Renal pelvis (tissue), 4 donors: ENCODE data around the gene CCDC57. TPM values are rescaled to one million over a fixed set of nuclear protein-coding genes. Genes with fewer than 3 reads are reported as not detected.

ENCODE experiments used
- DNase-seq: peaks from one replicate; pipeline ENCODE4 v3.0.0-alpha.2; 2013
- polyA plus RNA-seq, 3 donors: library from polyadenylated mRNA; unstranded; fragments of 120-200 nt; gene quantifications; one replicate each; pipeline ENCODE4 v1.2.1, GENCODE V29; 2013; ENCODE audit not compliant: insufficient read length in 3 of 3

The CCDC57 gene
- polyA plus RNA-seq, 3 donors, result 50.9 to 98.3 (median 89.0) TPM

DNA sequence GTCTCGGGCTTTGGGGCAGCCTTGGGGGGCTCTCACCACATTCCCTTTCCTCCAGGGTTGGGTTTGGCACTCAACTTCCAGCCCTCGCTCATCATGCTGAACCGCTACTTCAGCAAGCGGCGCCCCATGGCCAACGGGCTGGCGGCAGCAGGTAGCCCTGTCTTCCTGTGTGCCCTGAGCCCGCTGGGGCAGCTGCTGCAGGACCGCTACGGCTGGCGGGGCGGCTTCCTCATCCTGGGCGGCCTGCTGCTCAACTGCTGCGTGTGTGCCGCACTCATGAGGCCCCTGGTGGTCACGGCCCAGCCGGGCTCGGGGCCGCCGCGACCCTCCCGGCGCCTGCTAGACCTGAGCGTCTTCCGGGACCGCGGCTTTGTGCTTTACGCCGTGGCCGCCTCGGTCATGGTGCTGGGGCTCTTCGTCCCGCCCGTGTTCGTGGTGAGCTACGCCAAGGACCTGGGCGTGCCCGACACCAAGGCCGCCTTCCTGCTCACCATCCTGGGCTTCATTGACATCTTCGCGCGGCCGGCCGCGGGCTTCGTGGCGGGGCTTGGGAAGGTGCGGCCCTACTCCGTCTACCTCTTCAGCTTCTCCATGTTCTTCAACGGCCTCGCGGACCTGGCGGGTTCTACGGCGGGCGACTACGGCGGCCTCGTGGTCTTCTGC, 24.6 kb upstream of the CCDC57 start:
- no peak for DNase-seq

DNA sequence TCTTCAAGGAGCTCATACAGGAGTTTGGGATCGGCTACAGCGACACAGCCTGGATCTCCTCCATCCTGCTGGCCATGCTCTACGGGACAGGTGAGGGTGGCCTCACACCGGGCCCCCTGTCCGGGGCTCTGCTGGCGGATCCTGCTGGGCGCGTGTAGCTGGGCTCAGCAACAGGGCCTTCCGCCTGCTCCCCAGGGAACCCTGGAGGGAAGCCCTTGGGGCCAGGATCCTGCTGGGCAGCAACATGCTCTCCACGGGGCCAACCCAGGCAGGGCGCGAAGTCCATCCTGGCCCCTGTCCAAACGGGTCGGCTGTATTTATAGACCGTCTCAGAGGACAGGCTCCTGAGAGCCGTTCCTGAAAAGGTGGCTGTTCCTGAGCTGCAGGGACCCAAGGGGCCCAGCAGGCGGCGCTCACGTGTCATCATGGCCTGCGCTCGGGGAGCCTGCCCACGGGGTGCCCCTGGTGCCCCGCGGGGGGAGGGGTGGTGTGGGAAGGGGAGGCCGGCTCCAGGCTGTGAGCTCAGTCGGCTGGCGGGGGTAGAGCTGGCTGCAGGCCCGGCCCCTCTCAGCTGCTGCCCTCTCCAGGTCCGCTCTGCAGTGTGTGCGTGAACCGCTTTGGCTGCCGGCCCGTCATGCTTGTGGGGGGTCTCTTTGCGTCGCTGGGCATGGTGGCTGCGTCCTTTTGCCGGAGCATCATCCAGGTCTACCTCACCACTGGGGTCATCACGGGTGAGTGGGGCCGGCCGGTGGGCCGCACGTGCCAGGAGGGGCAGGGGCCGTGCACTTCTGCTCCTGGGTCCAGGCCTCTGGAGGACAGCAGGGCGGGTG, 23.7 kb upstream of the CCDC57 start:
- no peak for DNase-seq

DNA sequence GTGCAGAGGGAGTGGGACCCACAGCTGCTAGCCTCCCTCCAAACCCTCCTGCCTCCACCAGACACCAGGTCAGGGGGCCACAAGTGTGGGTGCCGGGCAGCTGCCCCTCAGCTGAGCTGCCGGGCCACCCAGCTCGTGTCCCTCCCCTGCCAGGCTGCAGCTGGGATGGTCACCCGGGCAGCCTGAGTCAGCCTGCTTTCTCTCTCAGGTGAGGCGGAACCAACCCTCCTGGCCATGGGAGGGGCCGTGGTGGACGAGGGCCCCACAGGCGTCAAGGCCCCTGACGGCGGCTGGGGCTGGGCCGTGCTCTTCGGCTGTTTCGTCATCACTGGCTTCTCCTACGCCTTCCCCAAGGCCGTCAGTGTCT, 23.1 kb upstream of the CCDC57 start:
- no peak for DNase-seq

DNA sequence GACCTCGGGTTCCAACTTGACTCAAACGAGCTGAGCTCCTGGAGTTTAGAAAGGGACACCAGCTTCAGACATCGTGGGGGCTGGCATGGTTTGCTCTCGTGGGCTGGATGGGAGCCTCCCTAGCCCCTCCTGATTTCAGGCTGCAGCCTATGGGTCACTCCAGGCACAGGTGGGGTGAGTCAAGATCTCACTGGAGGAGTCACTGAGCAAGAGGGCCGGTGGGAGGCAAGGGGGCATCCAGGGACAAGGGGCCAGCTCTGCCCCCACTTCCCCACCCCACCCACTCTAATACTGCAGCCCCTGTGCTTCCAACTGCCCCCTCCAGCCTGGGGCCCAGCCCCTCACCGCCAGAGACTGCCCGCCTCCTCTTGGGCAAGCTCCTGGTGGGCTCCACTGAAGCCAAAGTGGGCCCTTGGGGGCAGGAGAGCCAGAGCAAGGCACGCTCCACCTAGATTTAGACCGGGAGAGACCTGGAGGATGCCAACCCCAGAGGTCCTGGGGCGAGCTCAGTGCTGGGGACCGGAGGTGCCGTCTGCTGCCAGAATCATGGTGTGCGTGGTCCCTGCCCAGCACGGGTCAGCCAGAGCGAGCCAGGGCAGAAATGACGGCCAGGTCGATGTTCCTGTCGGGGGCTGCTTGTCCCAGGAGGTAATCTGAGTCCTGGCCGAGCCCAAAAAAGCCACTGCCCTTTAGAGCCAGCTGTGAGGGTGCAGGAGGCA, 22.6 kb upstream of the CCDC57 start:
- DNase-seq, result no peak

DNA sequence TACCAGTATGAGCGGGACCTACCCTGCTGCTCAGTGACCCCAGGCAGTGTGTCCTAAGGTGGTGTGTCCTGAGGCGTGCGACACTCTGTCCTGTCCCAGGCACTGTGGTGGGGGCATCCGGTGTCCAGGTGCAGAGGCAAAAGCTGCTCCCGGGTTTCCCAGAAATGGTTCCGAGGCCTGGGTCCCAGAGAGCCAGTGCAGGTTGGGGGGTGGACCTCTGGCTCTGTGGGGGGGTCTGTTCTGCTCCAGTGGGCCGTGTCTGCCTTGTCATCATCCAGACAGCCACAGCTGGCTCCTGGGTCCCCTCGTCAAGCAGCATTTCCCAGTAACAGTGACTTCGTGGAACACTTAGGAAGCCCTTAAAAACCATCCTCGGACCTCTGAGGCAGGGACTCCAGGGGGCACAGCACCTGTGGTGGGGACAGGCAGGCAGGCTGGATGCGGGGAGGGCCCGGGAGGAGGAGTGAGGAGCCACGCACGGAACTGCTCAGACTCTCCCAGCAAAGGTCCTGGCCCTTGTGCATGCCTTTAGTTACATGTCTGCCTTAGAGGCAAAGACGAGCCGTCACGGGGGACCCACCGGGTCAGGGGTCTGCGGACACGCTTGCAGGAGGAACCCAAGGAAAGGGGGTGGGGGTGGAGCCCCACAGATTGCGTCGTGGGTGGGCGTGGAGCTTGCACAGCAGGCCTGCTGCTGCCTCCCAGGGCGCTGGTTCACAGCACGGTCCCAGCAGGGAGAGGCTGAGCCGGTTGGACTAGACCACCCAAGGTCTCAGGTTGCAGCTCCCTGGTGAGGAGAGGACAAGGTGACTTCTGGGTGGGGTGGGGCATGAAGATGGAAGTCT, 21.8 kb upstream of the CCDC57 start:
- DNase-seq, result no peak

DNA sequence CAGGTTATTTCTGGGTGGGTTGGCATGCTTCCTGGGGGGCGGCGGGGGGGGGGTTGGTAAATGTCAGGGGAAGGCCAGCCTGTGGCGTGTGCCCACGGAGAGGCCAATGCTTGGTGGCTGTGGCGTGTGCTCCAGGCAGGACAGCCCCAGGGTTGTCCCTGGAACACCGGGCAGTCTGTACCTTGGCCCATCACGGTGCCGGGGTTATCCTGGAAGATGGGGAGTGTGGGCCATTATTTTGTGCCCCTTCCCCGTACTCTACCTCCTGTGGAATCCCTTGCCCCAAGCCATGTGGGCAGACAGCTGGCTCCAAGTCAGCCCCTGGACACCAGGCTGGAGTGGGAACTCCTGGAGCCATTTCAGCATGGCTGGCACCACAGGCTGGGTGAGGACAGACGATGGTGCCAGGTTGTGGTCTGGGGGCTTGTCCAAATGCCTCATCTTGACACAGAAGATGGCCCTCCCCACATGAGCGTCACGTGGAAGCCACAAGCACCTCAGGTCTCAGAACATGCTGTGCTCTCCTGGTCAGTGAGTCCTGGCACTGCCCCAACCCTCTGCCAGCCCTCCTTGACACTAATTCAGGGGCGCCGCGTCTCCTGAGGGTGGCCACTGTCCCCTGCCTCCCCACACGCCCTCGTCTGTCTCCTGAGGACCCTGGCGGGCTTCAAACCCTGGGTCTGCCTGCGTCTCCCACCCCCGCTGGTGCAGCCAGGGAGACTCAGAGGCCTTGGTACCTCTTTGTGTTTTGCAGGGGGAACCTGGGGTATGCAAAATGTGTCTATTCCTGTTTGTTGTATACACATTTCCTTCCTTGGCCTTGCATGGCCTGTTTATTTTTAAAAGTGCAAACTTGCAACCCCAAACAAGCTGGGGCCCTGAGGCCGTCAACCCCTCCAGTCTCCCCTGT, 20.5 kb upstream of the CCDC57 start:
- no peak for DNase-seq

DNA sequence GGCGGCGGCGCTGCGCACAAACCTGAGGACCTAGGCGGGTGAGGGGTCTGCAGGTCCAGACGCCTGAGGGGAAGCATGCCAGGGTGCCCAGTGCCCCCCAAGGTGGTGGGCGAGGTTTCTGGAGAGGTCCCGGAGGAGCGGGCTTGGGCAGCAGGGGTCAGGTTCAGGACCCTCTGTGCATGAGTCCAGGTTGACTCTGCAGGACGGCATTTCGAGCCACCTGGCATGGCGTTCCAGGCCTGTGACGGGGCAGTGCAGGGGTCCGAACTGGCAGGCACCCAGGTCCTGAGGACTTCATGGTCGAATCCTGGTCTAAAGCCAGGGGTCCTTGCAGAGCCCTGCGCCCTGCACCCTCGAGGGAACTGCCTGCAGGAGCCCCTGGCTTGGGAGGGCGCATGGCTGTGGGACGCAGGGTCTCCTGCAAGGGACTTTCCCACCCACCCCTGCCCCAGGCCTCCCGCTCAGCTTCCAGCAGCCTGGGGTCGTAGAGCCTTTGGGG, 19.7 kb upstream of the CCDC57 start:
- no peak for DNase-seq

DNA sequence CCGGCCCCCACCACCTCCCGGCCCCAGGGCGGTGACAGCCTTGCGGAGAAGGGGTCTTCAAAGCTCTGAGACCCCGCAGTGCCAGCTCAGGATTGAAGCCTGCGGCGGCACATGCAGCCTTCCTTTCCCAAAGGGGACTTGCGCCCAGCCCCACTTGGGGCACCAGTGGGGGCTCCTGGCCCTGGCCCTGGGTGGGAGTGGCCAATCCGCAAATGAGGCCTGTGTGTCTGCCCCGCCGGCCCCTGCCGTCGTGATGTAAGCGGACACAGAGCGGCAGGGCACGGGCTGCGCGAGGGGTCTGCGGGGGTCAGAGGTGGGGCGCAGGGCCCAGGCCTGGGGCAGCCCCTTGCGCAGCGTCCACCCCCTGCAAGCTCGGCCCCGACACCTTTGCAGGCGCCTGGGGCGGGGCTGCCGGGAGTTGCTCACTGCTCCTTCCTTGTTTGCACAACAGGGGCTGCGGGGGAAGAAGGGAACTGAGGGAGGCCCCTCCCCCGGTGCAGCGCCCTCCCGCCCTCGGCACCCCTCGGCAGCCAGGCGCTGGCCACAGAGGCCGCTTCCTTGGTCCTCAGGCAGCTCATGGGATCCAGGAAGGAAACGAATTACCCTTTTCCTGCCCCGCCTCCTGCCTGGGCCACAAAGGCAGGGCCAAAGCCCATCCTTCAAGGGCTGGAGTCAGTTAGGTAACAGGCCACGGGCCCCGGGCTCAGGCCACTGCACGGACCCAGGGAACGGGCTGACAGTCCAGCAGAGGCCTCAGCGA, 19.1 kb upstream of the CCDC57 start:
- no peak for DNase-seq

DNA sequence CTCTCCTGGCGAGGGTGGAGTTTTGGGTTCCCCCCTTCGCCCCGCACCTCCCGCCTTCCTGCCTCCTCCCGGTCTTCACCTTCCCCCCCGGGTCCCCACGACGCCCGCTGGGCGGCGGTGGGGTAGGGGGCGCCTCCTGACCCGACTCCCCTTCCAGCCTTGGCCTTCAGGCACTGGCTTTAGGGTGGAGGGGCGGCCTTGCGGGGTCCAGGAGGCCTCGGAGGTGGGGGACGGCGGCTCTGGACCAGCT, 18.6 kb upstream of the CCDC57 start:
- DNase-seq, result no peak

DNA sequence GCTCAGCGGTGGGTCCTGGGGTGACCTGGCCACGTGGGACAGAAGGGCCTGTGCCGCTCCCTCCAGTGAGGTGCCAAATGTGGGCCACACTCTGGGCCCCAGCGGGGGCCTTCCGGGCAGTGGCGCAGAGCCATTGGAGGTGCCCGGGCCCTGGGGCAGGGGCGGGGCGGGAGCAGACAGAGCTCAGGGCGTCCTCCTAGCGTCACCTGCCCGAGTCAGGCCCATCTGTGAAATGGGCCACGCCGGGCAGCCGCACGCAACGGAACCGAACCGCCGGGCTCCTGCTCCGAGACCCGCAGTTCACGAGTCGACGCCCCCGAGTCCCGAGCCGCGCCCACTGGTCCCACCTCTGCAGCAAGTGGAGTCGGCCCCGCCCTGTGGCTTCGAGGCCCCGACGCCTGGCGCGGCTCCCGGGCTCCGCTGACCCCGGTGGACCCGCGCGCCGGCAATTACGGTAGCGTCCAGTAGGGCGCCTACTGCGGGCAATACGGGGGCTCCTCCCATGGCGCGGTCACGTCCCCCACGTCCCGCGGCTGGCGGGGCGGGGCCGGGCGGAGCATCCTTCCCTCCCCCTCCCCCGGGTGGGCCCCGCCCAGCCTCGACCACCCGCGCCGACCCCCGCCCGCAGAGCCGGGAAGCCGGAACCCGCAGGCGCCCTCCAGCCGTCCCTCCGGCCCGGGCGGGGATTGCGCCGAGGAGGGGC, 18.1 kb upstream of the CCDC57 start:
- DNase-seq, result no peak

DNA sequence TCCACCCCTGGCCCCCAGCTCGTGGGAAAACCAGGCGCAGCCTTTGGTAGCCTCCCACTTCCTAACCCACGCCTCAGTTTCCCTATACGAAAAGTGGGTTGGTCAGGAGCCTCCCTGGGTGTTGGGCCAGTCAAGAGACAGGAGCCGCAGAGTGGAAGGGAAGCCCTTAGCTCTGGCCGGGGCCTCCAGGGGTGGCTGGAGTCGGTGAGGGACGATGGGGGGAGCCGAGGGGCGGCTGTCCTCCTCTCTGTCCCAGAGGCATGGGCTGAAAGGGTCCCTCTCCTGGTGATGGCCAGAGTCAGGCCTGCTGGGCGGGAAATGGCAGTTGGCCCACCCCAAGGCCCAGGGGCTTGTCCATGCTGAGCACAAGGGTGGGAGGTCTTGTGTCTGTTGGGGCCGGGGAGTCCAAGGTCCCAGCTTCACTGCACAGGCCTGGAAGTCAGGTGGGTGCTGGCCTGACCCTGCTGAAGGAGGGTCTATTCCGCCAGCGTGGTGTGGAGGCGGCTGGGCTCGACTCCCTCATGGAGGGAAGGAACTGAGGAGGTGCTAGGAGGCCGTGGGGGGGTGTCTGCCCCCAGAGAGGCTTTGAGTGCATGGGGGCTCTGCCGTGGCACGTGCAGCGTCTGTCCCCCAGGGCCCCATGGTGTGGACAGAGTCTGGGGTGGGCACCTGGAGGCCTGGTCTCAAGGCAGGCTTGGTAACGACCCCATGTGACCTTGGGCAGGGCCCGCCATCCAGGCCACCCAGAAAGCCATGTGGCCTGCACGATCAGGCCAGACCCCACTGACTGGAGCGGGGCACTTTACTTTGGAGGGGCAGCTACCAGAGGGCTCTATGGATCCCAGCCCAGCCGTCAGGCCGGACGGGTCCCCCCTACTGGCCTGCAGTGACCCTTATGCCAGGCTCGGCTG, 17.3 kb upstream of the CCDC57 start:
- DNase-seq, result no peak

DNA sequence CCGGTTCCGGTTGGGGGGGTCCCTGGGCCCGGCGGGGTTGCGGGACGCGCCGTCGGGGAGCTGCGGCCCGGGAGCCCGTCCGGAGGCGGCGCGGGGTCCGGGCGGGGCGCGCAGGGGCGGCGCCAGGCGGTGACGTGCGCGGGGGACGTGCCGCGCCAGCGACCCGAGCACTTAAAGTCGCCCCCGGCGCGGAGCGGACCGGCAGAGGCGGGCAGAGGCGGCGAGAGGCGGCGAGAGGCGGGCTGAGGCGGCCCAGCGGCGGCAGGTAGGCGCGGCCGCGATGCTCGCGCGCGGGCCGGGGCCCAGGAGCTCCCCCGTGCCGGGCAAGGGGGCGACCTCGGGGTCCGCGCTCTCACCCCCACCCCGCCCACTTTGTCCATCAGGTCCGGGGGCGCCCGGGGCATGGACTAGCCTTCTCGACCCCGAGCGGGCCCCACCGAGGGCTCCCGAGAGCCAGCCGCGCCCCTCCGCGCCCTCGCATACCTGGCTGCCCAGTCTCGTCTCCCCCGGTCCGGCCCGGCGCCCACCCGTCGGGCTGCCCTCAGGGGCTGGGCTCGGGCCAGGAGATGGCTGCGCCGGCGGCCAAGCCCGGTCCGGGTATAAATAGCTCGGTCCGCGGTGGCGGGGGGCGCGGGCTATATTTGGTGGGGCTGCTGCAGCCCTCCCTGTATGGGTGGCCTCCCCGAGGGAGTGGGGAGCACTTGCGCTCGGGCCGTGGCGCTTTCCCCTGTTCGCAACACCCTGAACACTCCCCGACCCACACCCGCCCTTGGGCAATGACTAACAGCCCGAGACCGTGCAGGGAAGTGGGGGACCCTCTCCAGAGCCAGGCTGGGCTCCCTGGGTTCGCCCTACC, 16.4 kb upstream of the CCDC57 start, which contains the start of gene SLC16A3:
TSS of gene SLC16A3 (plus strand) at position 201 of the 856 bp plus-strand sequence. CDS start 6,967 bp downstream, outside the sequence.
- no peak for DNase-seq

DNA sequence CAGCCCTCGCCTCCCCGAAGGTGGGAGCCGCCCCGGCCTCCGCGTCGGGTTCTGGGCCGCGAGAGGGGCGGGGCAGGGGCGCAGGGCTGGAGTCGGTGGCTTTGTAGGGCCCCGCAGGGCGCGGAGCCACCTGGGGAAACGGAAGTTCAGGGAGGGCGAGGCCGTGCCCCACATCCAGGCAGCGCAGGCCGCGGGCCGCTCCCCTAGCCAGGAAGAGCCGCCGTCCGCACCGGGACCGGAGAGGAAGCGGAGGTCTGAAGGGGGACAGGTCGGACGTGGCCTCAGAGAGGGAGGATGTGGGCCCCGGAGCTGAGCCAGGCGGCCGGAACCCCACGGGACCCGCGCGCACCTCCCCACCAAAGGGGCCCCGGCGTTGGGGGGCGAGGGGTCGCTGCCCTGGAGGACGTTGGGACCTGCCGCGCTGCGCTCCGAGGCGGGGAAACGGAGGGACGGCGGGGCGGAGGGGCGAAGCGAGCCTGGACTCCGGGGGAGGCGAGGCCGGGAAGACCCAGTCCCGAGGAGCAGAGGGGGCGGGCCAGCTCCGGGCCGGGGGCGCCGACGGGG, 15.7 kb upstream of the CCDC57 start:
- no peak for DNase-seq

DNA sequence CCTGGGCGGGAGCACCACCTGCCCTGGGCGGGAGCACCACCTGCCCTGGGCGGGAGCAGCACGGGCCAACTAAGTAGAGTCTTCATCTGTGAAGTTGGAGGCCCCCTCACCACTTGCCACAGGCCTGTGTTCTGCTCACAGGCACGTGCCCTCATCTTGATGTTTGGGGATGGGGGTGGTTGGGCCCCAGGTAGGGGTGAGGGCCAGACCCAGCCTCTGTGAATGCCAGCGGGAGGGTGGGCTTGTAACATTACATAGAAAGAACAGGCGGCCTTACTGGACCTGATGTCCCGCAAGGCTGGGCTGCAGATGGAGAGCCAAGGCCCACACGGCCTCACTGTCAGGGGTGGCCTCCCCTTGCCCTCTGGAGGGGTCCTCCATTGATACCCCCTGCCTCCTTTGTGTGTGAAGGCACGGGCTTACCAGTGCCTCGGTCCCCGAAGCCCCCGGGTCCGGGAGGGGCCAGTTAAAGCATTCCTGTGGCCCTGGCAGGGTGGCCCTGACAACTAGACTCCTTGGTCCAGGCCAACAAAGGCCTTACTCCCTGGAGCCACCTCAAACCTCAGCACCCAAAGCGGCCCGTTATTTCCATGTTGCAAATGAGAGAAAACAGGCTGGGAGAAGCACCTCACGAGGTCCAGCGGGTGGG, 15.1 kb upstream of the CCDC57 start:
- DNase-seq, result no peak

DNA sequence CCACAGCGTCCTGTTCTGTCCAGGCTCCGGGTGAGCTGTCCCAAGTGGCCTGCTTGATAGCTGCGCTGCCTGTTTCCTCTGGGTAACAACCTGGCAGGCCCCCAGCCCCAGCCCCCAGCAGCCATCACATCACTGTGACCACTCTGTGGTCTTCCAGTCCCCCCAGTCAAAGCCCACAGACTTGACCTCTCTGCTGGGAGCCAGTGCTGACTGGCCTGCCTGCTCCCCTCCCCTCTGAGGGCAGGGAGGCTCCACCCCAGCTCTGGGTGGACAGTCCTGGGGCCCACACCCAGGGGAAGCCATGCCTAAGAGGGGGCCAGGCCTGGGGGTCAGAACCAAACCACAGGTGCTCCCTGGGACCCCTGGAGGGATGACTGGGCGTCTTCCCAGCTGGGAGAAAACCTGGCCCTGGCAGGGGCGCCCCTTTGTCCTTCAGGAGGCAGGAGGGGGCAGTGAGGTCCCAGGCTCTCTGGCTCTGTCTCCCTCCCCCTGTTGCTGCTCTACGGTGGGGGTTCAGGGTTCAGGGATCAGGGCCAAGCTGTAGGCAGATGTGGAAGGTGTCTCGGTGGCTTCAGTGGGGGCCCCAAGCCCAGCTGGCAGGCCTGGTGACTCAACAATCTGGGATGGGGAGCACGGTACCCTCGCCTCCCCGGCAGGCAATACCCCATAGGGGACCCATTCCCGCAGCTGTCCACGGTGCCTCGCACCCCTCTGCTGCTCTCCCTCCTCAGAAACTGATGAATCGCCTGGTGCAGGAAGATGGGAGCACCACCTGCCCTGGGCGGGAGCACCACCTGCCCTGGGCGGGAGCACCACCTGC, 14.4 kb upstream of the CCDC57 start:
- no peak for DNase-seq
